ENCODE results near the gene WDR18.

The WDR18 gene

GRCh38 chr19:964761-965694, 19.1 kb upstream of the WDR18 start:
- DNase-seq (ENCODE audit: low read depth in 3 of 3, low spot score in 1 of 3), result no peak

GRCh38 chr19:966485-967088, 17.6 kb upstream of the WDR18 start:
- no peak for DNase-seq (ENCODE audit: low read depth in 3 of 3, low spot score in 1 of 3)

- DNase-seq (ENCODE audit: low read depth in 3 of 3, low spot score in 1 of 3), result no peak
Measured at GRCh38 chr19:970695-971094, 13.4 kb upstream of the WDR18 start.

- DNase-seq (ENCODE audit: low read depth in 3 of 3, low spot score in 1 of 3), result no peak
Measured at GRCh38 chr19:971795-972194, 12.3 kb upstream of the WDR18 start.

GRCh38 chr19:972281-972680, 11.9 kb upstream of the WDR18 start:
- no peak for DNase-seq (ENCODE audit: low read depth in 3 of 3, low spot score in 1 of 3)

DNA sequence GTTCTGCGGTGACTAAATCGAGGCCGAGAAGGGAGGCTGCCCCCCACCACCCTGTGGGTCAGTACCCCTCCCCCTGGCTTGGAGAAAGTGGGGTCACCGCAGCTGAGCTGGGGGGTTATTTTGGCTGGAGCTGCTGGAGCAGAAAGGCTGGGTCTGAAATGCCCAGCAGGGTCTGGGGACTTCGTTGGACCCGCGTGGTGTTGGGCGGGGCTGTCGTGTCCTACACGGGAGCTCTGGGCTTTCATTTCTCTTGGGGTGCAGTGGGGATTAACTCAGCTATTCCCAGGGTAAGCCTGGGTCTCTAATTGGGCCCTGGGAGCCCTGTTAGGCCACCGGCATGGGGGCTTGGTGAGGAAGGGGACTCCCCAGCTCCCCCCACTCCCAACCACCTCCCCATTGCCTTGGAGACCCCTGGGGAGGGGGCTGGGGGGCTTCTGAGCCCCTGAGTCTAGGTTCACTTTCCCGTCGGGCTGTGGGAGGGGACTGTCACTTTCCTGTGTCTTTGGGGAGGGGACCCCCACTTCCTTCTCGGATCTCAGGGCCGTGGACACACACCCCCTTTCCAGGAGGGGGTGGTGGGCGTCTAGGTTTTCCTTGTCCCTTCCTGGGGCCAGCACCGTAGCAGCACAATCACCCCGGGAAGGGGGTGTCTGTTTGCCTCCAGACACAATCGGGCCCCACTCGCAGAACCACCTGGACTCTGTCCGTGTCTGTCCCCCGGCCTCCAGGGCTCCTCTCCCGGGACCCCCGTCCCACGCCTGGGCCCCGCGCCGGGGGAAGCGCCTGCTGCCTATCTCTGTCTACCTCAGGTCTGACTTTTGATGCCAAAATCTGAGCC, 10.2 kb upstream of the WDR18 start:
- no peak for DNase-seq (ENCODE audit: low read depth in 3 of 3, low spot score in 1 of 3)

DNA sequence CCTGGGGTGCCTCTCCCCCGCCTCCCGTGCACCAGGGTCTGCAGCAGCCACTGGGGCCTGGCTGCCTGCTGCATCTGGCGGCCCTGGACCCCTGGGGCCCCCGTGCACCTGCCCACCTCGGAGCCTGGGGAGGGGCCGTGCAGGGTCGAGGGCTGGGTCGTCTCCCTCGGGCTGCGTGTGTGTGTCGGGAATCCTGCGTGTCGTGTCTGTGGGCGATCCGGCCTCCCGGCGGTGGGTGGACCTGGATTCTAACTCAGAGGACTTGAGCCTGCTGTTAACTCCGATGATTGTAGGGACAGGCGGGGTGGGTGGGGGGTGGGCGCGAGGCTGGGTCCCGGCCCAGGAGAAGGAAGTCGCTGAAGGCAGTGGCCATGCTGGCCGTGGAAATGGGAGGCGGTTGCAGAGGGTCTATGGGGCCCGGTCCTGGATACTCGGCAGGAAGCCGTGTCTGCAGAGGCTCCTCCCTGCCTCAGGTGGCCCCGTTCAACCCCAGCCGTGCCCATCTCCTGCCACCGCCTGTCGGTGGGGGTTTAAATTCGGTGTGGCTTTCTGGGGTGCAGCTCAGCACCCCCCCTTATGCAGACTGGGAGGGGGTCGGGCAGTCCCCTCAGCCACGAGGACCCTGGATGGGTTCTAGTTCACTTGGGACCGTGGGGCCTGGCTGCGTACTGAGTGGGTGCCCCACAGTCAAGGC, 9.4 kb upstream of the WDR18 start:
- no peak for DNase-seq (ENCODE audit: low read depth in 3 of 3, low spot score in 1 of 3)

DNA sequence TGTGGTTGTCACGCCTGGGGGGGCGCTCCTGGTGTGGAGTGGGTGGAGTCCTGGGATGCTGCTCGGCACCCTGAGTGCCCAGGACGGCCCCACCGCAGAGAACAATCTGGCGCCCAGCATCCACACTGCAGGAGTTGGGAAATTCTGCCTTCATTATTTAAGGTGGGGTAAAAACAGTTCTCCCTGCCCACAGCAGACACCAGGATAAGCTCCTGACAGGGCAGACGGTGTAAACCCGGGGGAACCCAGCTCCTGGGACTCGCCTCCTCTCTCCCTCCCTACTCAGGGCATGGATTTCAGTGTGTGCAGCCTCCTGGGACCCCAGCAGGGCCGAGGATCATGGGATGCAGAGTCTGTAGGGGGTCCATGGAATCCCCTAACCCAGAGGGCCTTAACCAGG, 7.7 kb upstream of the WDR18 start:
- no peak for DNase-seq (ENCODE audit: low read depth in 3 of 3, low spot score in 1 of 3)

DNA sequence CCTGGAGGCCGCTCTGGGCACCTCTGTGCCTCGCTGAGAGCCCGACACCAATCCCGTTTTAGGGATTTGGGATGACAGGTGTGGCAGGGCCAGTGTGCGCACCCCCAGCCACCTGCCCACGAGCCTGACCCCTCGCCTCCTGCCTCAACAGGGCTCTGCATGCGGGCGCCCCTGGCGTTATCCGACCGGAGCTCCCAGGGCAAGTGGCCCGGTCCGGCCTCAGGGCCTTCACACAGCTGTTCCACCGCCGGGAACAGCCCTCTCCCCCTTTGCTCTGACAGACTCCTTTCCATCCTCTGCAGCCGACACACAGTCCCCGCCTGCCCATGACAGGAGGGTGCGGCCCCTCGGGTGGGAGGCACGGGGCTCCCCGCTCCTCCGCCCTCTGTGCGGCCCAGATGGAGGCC, 7.1 kb upstream of the WDR18 start:
- no peak for DNase-seq (ENCODE audit: low read depth in 3 of 3, low spot score in 1 of 3)

DNA sequence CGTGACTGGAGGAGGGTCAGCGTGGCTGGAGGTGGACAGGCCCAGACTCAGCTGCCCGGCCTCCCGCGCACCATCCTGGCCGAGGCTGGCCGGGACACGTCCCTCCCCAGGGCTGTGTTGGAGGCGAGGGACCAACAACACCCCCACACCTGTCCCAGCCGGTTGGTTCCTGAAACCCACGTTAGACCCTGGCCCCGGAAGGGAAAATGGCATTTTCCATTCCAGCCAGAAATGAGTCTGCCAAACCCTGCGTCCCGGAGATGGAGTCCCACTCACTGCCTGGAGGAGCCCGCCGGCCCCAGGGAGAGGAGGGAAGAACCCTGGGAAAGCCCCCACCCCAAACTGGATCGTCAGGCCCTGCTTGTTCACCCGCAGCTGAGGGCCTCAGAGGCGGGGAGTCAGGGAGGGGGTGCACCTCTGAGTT, 4.8 kb upstream of the WDR18 start:
- DNase-seq (ENCODE audit: low read depth in 3 of 3, low spot score in 1 of 3), result no peak

DNA sequence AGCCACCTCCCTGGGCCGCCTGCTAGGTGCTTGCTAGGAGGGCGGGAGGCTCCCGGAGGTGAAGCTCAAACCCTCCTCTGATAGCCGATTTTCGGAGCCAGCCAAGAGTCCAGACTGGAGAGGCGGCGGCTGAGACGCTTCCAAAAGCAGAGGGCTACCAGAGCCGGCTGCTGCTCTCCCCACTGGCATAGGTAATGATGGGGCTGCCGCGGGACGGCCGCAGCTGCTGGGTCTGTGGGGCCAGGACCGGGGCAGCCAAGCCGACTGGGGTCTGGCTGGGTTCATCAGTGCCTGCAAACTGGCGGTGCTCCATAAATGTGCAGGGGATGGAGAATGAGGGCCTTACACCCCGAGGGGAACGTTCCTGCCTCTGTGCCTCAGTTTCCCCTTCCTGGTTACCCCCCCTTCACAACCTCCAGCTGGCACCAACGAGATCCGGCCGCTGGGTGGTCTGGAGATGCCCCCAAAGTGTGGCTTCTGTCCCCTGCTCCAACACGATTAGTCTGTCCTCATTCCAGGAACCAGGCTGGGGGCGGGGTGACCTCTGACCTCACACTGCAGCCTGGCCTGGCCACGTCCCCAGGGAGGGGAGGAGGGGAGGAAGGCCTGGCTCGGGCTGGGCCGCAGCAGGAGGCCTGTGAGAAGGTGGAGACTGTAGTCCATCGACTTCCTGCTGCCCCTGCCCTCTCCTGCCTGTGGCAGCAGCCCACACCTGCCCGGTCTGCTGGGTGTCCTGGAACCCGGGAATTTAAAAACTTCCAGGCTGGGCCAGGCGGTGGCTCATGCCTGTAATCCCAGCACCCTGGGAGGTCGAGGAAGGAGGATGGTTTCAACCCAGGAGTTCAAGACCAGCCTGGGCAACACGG, 3.8 kb upstream of the WDR18 start:
- no peak for DNase-seq (ENCODE audit: low read depth in 3 of 3, low spot score in 1 of 3)

- peak; percentile 28 to 77 (median 63) for DNase-seq (ENCODE audit: low read depth in 3 of 3, low spot score in 1 of 3)
Measured at GRCh38 chr19:982567-983170, 1.5 kb upstream of the WDR18 start.

DNA sequence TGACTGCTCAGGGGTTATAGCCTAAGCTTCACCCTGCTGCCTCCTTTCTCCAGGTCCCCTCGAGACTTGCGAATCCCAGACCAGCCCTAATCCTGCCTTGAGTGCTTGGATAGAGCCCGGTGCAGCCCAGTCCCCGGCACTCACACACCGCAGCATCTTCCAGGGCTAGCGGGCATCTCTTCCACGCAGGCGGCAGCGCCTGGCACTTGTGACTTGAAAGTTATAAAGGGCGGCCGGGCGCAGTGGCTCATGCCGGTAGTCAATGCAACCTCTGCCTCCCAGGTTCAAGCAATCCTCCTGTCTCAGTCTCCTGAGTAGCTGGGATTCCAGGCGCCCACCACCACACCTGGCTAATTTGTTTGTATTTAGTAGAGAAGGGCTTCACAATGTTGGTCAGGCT, 1.9 kb downstream of the WDR18 start:
- no peak for DNase-seq (ENCODE audit: low read depth in 3 of 3, low spot score in 1 of 3)

GRCh38 chr19:988081-988480, 3.9 kb downstream of the WDR18 start:
- DNase-seq (ENCODE audit: low read depth in 3 of 3, low spot score in 1 of 3), result no peak

- DNase-seq (ENCODE audit: low read depth in 3 of 3, low spot score in 1 of 3), result no peak
Measured at GRCh38 chr19:988510-988909, 4.4 kb downstream of the WDR18 start.

DNA sequence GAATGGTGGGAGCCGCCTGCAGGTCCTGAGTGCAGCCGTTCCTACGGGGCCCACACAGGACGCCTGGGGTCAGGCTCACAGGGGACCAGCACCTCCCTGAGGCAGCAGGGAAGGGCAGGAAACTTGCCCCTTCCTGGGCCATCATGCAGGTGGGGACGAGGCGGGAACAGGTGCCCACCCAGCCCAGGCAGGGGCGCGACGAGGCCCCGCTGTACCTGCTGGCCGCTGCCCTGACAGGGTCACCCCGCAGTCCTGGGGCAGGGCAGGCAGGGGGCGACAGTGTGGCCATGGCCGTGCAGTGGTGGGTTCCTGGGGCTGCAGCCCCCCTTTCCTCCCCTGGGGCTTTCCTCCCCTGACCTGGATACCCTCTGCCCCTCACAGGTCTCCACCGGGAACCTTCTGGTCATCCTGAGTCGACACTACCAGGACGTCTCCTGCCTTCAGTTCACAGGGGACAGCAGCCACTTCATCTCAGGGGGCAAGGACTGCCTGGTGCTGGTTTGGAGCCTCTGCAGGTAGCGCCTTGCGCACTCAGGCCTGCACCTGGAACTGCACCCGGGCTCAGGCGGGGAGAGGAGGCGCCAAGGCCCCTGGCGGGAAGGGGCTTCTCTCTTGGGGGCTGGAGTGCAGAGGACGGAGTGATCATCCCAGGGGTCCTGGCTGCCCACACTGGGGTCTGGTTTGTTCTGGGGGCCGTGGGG, 5.4 kb downstream of the WDR18 start:
- DNase-seq (ENCODE audit: low read depth in 3 of 3, low spot score in 1 of 3), result no peak

DNA sequence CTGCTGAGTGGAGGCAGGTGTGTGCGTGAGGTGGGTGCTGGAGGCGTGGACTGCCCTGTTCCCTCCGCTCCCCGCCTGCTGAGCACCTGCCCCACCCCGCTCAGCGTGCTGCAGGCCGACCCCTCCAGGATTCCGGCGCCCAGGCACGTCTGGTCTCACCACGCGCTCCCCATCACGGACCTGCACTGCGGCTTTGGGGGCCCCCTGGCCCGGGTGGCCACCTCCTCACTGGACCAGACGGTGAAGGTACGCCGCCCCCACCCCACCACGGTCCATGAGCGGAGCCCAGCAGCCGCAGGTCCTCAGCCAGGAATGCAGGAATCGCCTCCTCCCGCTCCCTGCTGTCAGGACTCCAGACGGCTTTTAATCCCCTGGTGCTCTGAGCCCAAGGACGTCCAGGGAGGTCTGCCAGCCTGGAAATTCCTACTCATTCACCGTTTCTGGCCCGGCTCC, 6.0 kb downstream of the WDR18 start:
- no peak for DNase-seq (ENCODE audit: low read depth in 3 of 3, low spot score in 1 of 3)

DNA sequence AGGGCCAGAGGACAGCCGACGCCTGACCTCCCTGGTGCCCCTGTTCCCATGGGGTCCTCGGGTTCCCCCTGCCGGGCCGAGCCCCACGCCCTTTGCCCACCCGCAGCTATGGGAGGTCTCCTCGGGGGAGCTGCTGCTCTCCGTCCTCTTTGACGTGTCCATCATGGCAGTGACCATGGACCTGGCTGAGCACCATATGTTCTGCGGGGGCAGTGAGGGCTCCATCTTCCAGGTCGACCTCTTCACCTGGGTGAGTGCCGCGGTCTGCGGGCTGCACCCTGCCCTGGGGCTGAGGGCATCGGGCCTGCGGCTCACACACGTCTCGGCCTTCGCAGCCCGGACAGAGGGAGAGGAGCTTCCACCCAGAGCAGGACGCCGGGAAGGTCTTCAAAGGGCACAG, 6.6 kb downstream of the WDR18 start:
- no peak for DNase-seq (ENCODE audit: low read depth in 3 of 3, low spot score in 1 of 3)

Measured in stimulated activated CD4-positive, alpha-beta T cell treated with anti-CD3 and anti-CD28 coated beads, TNF-alpha, amount 100 ng/mL, for 1 hour (primary cell).